KOPT-K1 (cell line): ENCODE results near the gene RAVER2.

Experiments
- H3K27ac ChIP-seq: fragments of 200-600 bp; sonication (generic); 2 replicates; pipeline ENCODE4 v1.5.1; 2016; ENCODE audit warnings: antibody characterized with exemption, mild to moderate bottlenecking, low read depth, low read length; ENCODE audit not compliant: poor library complexity, severe bottlenecking
- H3K36me3 ChIP-seq: fragments of 200-600 bp; sonication (generic); 2 replicates; pipeline ENCODE4 v1.5.1; 2017; ENCODE audit warnings: antibody characterized with exemption, mild to moderate bottlenecking, low read length, moderate library complexity; ENCODE audit not compliant: insufficient read depth
- H3K9me3 ChIP-seq: fragments of 200-600 bp; sonication (generic); 2 replicates; pipeline ENCODE4 v1.5.1; 2017; ENCODE audit warnings: antibody characterized with exemption, low read length, mild to moderate bottlenecking; ENCODE audit not compliant: insufficient read depth, poor library complexity, severe bottlenecking

The RAVER2 gene

GRCh38 chr1:64864018-64864940, 119.4 kb downstream of the RAVER2 start:
- H3K27ac ChIP-seq = no peak overlapping the region
- no peaks in the 10 kb centered on the region for H3K9me3 ChIP-seq
- peaks cover 86% of the 10 kb centered on the region for H3K36me3 ChIP-seq

GRCh38 chr1:64865105-64865757, 120.4 kb downstream of the RAVER2 start:
- H3K9me3 ChIP-seq = no peaks in the 10 kb centered on the region
- no peak overlapping the region for H3K27ac ChIP-seq
- H3K36me3 ChIP-seq = peaks cover 86% of the 10 kb centered on the region

GRCh38 chr1:64866689-64867088, 121.8 kb downstream of the RAVER2 start:
- H3K27ac ChIP-seq = no peak overlapping the region
- H3K36me3 ChIP-seq = peaks cover 86% of the 10 kb centered on the region
- no peaks in the 10 kb centered on the region for H3K9me3 ChIP-seq

GRCh38 chr1:64867266-64867665, 122.4 kb downstream of the RAVER2 start:
- Histone ChIP-seq H3K36me3 (peaks cover 87% of the 10 kb centered on the region), H3K9me3 (no peaks in the 10 kb centered on the region), H3K27ac (no peak overlapping the region)

GRCh38 chr1:64871256-64871655, 126.4 kb downstream of the RAVER2 start:
- H3K36me3 ChIP-seq = peaks cover 92% of the 10 kb centered on the region
- H3K27ac ChIP-seq = no peak overlapping the region
- H3K9me3 ChIP-seq = no peaks in the 10 kb centered on the region

GRCh38 chr1:64872067-64872466, 127.2 kb downstream of the RAVER2 start:
- H3K9me3 ChIP-seq = no peaks in the 10 kb centered on the region
- peaks cover 86% of the 10 kb centered on the region for H3K36me3 ChIP-seq
- H3K27ac ChIP-seq = no peak overlapping the region

- Histone ChIP-seq H3K9me3 (no peaks in the 10 kb centered on the region), H3K27ac (no peak overlapping the region), H3K36me3 (peaks cover 80% of the 10 kb centered on the region)
Measured at GRCh38 chr1:64873576-64873975, 128.7 kb downstream of the RAVER2 start.

GRCh38 chr1:64874666-64875065, 129.8 kb downstream of the RAVER2 start:
- H3K27ac ChIP-seq = no peak overlapping the region
- H3K9me3 ChIP-seq = no peaks in the 10 kb centered on the region
- peaks cover 76% of the 10 kb centered on the region for H3K36me3 ChIP-seq

GRCh38 chr1:64875101-64875500, 130.2 kb downstream of the RAVER2 start:
- Histone ChIP-seq H3K9me3 (no peaks in the 10 kb centered on the region), H3K27ac (no peak overlapping the region), H3K36me3 (peaks cover 72% of the 10 kb centered on the region)

- Histone ChIP-seq H3K36me3 (peaks cover 67% of the 10 kb centered on the region), H3K27ac (no peak overlapping the region), H3K9me3 (no peaks in the 10 kb centered on the region)
Measured at GRCh38 chr1:64875606-64876005, 130.7 kb downstream of the RAVER2 start.

GRCh38 chr1:64877151-64877550, 132.3 kb downstream of the RAVER2 start:
- Histone ChIP-seq H3K27ac (no peak overlapping the region), H3K36me3 (peaks cover 63% of the 10 kb centered on the region), H3K9me3 (no peaks in the 10 kb centered on the region)

GRCh38 chr1:64877598-64877997, 132.7 kb downstream of the RAVER2 start:
- H3K9me3 ChIP-seq = no peaks in the 10 kb centered on the region
- H3K36me3 ChIP-seq = peaks cover 63% of the 10 kb centered on the region
- no peak overlapping the region for H3K27ac ChIP-seq

- Histone ChIP-seq H3K36me3 (peaks cover 63% of the 10 kb centered on the region), H3K9me3 (no peaks in the 10 kb centered on the region), H3K27ac (no peak overlapping the region)
Measured at GRCh38 chr1:64878090-64878489, 133.2 kb downstream of the RAVER2 start.

GRCh38 chr1:64878931-64879611, 134.2 kb downstream of the RAVER2 start:
- no peak overlapping the region for H3K27ac ChIP-seq
- H3K36me3 ChIP-seq = peaks cover 56% of the 10 kb centered on the region
- H3K9me3 ChIP-seq = no peaks in the 10 kb centered on the region

GRCh38 chr1:64880449-64880848, 135.6 kb downstream of the RAVER2 start:
- Histone ChIP-seq H3K36me3 (peaks cover 43% of the 10 kb centered on the region), H3K9me3 (no peaks in the 10 kb centered on the region), H3K27ac (no peak overlapping the region)
